ENCODE measurements around the gene ARHGAP33. TPM values are rescaled to one million over a fixed set of nuclear protein-coding genes. Genes with fewer than 3 reads are reported as not detected.
A peak's percentile ranks its signal among the peaks of the same experiment; 100 is the strongest.

ARHGAP33 gene
- total RNA-seq, 2 donors from 2014 or later = 1.3 to 1.4 TPM

DNA sequence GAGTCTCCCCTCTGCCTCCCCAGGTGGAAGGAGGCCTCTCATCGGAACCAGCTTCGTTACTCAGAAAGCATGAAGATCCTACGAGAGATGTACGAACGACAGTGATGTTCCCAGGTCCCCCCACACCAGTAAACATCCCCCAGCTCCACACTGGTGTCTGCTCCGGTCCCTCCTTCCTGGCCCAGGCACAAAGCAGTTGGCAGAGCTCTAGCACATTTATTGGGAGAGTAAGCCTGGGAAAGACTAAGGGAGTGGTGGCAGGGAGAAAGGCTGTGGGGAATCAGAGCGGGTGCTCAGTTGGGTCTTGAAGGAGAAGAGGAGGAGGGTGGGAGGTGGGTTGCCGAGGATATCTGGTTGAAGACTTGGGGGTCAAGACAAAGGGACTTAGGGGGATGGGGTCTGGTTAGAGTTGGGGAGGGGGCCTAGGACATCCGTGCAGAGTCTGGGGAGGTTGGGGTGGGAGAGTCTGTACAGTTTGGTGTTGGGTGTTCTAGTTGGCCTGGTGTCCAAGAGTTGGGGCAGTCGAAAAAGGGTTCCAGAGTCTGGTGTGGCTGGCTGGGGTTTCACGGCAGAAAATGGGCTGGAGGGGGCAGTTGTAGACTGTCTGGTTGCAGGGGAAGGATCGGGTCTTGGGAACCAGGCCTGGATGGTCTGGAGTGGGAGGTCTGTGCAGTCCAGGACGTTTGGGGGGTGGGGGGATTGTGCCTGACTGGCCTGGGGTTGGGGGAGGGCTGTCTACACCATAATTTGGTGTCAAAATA is 20.8 kb upstream of the ARHGAP33 start:
- Histone ChIP-seq H3K4me3 (peak overlapping the region in 1 of 2 donors; percentile 93), H3K36me3 (peaks cover 28% of the 10 kb centered on the region), H3K27me3 (no peaks in the 10 kb centered on the region), H3K27ac (peak overlapping the region; percentile 97 to 98), H3K9me3 (no peaks in the 10 kb centered on the region), H3K4me1 (peaks cover 0 to 44% of the 10 kb centered on the region in 2 donors)
- TF ChIP-seq, protein P1, sequence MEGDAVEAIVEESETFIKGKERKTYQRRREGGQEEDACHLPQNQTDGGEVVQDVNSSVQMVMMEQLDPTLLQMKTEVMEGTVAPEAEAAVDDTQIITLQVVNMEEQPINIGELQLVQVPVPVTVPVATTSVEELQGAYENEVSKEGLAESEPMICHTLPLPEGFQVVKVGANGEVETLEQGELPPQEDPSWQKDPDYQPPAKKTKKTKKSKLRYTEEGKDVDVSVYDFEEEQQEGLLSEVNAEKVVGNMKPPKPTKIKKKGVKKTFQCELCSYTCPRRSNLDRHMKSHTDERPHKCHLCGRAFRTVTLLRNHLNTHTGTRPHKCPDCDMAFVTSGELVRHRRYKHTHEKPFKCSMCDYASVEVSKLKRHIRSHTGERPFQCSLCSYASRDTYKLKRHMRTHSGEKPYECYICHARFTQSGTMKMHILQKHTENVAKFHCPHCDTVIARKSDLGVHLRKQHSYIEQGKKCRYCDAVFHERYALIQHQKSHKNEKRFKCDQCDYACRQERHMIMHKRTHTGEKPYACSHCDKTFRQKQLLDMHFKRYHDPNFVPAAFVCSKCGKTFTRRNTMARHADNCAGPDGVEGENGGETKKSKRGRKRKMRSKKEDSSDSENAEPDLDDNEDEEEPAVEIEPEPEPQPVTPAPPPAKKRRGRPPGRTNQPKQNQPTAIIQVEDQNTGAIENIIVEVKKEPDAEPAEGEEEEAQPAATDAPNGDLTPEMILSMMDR (IDR thresholded peaks at IDR 0.05) = no peak
- DNase-seq (ENCODE audit: low spot score) = no peak

DNA sequence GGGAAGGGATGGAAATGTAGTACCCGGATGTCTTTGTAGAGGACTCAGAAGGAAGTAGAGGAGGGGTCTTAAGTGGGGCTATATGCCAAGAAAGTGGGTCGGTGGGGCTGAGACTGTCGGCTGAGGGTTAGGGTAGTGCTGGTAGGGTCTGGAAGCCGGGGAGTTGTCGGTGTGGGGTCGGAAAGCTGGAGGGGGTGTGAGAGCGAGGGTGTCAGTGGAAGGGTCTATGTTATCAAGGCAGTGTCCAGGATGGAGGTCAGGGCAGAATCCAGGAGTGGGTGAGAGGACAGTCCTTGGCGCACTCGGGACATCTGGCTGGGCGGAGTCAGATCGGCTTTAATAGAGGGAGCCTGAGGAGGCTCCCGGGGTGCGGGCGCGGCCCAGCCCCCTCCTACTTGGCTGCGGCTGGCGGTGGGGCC is 20.2 kb upstream of the ARHGAP33 start:
- Histone ChIP-seq H3K4me3 (peak overlapping the region in 1 of 2 donors; percentile 93), H3K9me3 (no peaks in the 10 kb centered on the region), H3K4me1 (peaks cover 0 to 43% of the 10 kb centered on the region in 2 donors), H3K27me3 (no peaks in the 10 kb centered on the region), H3K27ac (peak overlapping the region; percentile 97 to 98), H3K36me3 (peaks cover 28% of the 10 kb centered on the region)
- TF ChIP-seq, protein P1 (IDR thresholded peaks at IDR 0.05) = no peak
- no peak for DNase-seq (ENCODE audit: low spot score)

DNA sequence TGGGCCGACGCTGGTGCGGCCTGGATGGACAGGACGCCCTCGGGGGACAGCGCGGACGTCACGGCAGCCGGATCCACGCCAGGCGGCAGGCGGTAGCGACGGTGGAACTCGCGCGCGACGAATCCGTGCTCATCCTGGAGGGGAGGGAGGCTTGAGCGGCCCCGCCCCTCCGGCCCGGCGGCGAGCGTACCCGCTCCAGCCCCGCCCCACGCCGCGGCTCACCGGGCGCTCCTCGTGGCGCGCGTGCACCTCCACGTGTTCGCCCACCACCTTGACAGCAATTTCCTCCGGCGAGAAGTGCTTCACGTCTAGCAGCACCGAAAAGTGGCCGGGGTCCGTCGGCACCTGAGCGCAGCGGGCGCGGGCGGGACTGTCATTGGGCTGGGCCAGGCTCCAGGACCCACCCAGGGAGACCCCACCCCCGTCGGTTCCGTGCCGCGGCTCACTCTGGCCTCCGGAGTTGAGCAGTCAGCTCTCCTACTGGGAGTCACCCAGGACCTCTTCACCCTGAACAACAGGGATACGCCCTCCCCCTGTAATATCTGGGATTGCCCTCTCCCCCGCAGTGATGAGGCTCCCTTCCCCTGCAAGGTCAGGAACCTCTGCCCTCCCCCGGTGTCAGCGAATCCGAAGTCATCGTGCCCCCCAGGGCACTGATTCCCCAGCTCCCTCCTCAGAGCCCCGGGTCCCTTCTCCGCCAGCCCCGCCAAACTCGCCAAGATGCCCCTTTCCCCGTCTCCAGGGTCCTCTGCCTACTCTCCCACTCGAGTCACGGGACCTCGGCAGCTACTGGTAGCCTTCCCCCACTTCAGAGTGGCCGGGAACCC is 19.6 kb upstream of the ARHGAP33 start:
- Histone ChIP-seq H3K27ac (peak overlapping the region; percentile 97 to 98), H3K27me3 (no peaks in the 10 kb centered on the region), H3K36me3 (peaks cover 28% of the 10 kb centered on the region), H3K4me1 (peaks cover 0 to 43% of the 10 kb centered on the region in 2 donors), H3K9me3 (no peaks in the 10 kb centered on the region), H3K4me3 (peak overlapping the region; percentile 42 to 93)
- peak; percentile 94 for DNase-seq (ENCODE audit: low spot score)
- TF ChIP-seq, protein P1 (IDR thresholded peaks at IDR 0.05) = no peak

DNA sequence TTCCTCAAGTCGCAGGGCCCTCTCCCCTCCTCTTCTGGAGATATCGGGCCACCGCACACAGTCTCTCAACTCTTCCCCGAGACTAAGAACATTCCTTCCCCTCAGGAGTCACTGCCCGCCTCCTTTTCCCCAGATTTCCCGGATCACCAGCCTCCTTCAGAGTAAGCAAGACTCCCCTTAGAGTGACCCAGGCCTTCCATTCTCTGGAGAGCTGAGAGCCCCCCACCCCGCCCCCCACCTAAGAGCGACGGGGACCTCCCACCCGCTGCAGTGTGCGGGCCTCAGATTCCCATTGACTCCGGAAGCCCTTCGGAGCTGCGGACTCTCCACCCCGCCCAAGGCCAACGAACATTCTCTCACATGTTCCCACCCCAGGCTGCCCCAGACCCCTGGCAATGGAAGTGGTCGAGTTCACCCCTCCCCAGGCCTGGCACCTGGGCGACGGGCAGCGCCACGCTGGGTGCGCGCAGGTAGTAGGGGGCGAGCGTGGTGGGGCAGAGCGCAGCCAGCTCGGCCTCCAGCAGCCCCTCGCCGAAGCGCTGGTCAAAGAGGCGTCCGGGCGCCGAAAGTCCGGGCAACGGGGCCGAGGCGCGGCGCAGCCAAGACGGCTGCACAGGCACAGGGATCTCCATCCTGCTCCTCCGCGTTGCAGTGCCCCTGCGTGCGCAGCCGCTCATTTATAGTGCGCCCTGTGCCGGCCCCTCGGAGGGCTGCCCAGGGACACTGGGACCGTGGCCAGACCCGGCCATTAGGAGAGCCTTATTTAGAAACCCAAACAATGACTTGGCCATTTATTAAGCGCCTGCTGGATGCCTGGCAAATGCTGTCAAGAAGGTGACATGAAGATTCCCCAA is 18.8 kb upstream of the ARHGAP33 start, which contains the start of gene HSPB6:
Gene HSPB6, minus strand, starts transcription at position 653 of the 854 bp plus-strand sequence. Its CDS starts 21 bp downstream, at position 632.
- Histone ChIP-seq H3K4me3 (peak within 1 kb of the TSS; percentile 42 to 93), H3K36me3 (peaks cover 28% of the 10 kb centered on the region), H3K27me3 (no peaks in the 10 kb centered on the region), H3K4me1 (peaks cover 0 to 43% of the 10 kb centered on the region in 2 donors), H3K9me3 (no peaks in the 10 kb centered on the region), H3K27ac (peak within 1 kb of the TSS; percentile 97 to 98)
- DNase-seq (ENCODE audit: low spot score) = peak; percentile 86
- TF ChIP-seq, protein P1 (IDR thresholded peaks at IDR 0.05) = no peak

DNA sequence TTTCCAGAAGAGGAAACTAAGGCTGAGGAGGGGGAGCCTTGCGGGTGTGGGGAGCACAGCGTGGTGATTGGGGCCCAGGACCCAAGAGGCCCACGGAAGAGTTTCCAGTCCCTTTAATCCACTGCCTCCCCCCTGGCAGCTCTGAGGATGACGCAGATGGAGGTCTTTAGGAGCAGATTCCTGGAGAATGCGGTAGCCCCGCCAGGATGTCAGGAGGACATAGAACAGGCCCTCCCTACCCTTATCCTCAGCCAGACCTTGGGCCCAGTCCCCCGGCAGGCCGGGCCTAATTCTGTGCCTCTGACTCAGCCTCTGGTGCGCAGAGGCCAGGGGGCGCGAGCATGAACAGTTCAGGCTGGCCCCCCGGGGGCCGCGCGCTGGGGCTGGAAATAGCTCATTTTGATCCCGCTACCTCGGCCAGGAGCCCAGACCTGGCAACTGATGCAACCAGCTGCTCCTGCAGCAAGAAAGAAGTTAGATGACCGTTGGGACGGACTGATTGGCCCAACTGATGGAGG is 18.1 kb upstream of the ARHGAP33 start:
- Histone ChIP-seq H3K36me3 (peaks cover 30% of the 10 kb centered on the region), H3K27ac (peak overlapping the region; percentile 97 to 98), H3K4me1 (peaks cover 0 to 43% of the 10 kb centered on the region in 2 donors), H3K27me3 (no peaks in the 10 kb centered on the region), H3K9me3 (no peaks in the 10 kb centered on the region), H3K4me3 (peak overlapping the region; percentile 42 to 93)
- DNase-seq (ENCODE audit: low spot score) = peak; percentile 95
- TF ChIP-seq, protein P1 (IDR thresholded peaks at IDR 0.05) = no peak

Measured in right atrium auricular region (tissue), 2 donors.